Measurements from ENCODE around the gene MAU2.

DNA sequence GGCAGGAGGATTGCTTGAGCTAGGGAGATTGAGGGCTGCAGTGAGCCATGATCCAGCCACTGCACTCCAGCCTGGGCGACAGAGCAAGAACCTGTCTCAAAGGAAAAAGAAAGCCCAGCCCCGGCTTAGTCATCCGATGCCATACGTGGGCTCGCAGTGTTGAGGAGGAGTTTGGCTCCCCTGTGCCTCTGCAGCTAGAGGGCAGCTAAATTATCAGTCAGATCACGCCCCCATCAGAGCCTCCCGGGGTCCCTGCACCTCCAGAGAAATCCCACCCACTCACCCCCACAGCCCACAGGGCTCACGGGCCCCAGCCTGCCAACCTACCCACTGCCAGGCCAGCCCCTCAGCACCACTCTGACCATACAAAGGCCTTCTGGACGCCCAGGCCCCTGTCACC is 27.6 kb downstream of the MAU2 start:
- TF ChIP-seq, protein P1, sequence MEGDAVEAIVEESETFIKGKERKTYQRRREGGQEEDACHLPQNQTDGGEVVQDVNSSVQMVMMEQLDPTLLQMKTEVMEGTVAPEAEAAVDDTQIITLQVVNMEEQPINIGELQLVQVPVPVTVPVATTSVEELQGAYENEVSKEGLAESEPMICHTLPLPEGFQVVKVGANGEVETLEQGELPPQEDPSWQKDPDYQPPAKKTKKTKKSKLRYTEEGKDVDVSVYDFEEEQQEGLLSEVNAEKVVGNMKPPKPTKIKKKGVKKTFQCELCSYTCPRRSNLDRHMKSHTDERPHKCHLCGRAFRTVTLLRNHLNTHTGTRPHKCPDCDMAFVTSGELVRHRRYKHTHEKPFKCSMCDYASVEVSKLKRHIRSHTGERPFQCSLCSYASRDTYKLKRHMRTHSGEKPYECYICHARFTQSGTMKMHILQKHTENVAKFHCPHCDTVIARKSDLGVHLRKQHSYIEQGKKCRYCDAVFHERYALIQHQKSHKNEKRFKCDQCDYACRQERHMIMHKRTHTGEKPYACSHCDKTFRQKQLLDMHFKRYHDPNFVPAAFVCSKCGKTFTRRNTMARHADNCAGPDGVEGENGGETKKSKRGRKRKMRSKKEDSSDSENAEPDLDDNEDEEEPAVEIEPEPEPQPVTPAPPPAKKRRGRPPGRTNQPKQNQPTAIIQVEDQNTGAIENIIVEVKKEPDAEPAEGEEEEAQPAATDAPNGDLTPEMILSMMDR (IDR thresholded peaks at IDR 0.05), result no peak
- no peak for TF ChIP-seq EZH2phosphoT487 (IDR thresholded peaks at IDR 0.05)

All from neural progenitor cell (in vitro differentiated cells).